ENCODE results near the gene CLCN6. TPM values are rescaled to one million over a fixed set of nuclear protein-coding genes. Genes with fewer than 3 reads are reported as not detected.
A peak's percentile ranks its signal among the peaks of the same experiment; 100 is the strongest.

The CLCN6 gene
- total RNA-seq, 1 donor from 2014 or later = 56.3 TPM

GRCh38 chr1:11764115-11764514 lies 41.9 kb upstream of the CLCN6 start:
- TF ChIP-seq CTCF (conservative IDR thresholded peaks at IDR 0.05) = no peak
- H3K9me3 Mint-ChIP-seq = no peaks in the 10 kb centered on the region
- H3K4me3 Mint-ChIP-seq = no peak overlapping the region
- no peaks in the 10 kb centered on the region for H3K36me3 Mint-ChIP-seq (ENCODE audit: low read depth)
- no peak for DNase-seq (ENCODE audit: low read depth, low spot score)
- peaks cover 18% of the 10 kb centered on the region for H3K4me1 Mint-ChIP-seq
- peaks cover 34% of the 10 kb centered on the region for H3K27me3 Mint-ChIP-seq (ENCODE audit: low read depth)
- peak overlapping the region; percentile 8 for H3K27ac Mint-ChIP-seq (ENCODE audit: unreplicated experiment)

GRCh38 chr1:11764519-11764918 lies 41.5 kb upstream of the CLCN6 start:
- no peaks in the 10 kb centered on the region for H3K9me3 Mint-ChIP-seq
- TF ChIP-seq CTCF (conservative IDR thresholded peaks at IDR 0.05) = no peak
- H3K4me3 Mint-ChIP-seq = no peak overlapping the region
- H3K27me3 Mint-ChIP-seq (ENCODE audit: low read depth) = peaks cover 34% of the 10 kb centered on the region
- no peak overlapping the region for H3K27ac Mint-ChIP-seq (ENCODE audit: unreplicated experiment)
- no peak for DNase-seq (ENCODE audit: low read depth, low spot score)
- no peaks in the 10 kb centered on the region for H3K36me3 Mint-ChIP-seq (ENCODE audit: low read depth)
- peaks cover 18% of the 10 kb centered on the region for H3K4me1 Mint-ChIP-seq

GRCh38 chr1:11765661-11766428 lies 40.1 kb upstream of the CLCN6 start:
- Mint-ChIP-seq H3K4me1 (peaks cover 18% of the 10 kb centered on the region), H3K4me3 (no peak overlapping the region), H3K27me3 (ENCODE audit: low read depth) (peaks cover 27% of the 10 kb centered on the region), H3K9me3 (no peaks in the 10 kb centered on the region), H3K27ac (ENCODE audit: unreplicated experiment) (peak overlapping the region; percentile 71), H3K36me3 (ENCODE audit: low read depth) (no peaks in the 10 kb centered on the region)
- no peak for TF ChIP-seq CTCF (conservative IDR thresholded peaks at IDR 0.05)
- DNase-seq (ENCODE audit: low read depth, low spot score) = no peak

- H3K27ac Mint-ChIP-seq (ENCODE audit: unreplicated experiment) = no peak overlapping the region
These were observed 39.6 kb upstream of the CLCN6 start for GRCh38 chr1:11766429-11766776.

GRCh38 chr1:11767922-11768704 lies 37.9 kb upstream of the CLCN6 start:
- Mint-ChIP-seq H3K9me3 (no peaks in the 10 kb centered on the region), H3K4me1 (peaks cover 8% of the 10 kb centered on the region), H3K27me3 (ENCODE audit: low read depth) (peaks cover 4% of the 10 kb centered on the region), H3K4me3 (no peak overlapping the region), H3K27ac (ENCODE audit: unreplicated experiment) (no peak overlapping the region), H3K36me3 (ENCODE audit: low read depth) (no peaks in the 10 kb centered on the region)
- no peak for DNase-seq (ENCODE audit: low read depth, low spot score)
- no peak for TF ChIP-seq CTCF (conservative IDR thresholded peaks at IDR 0.05)

More at GRCh38 chr1:11766429-11766776, 39.6 kb upstream of the CLCN6 start:
- H3K4me3 Mint-ChIP-seq = no peak overlapping the region
- peaks cover 18% of the 10 kb centered on the region for H3K4me1 Mint-ChIP-seq
- no peaks in the 10 kb centered on the region for H3K9me3 Mint-ChIP-seq
- H3K36me3 Mint-ChIP-seq (ENCODE audit: low read depth) = no peaks in the 10 kb centered on the region
- no peak for DNase-seq (ENCODE audit: low read depth, low spot score)
- H3K27me3 Mint-ChIP-seq (ENCODE audit: low read depth) = peaks cover 22% of the 10 kb centered on the region
- no peak for TF ChIP-seq CTCF (conservative IDR thresholded peaks at IDR 0.05)

Data from neural crest cell (in vitro differentiated cells).